Lower leg skin (tissue), 4 donors: ENCODE results near the gene ST8SIA6. TPM values are rescaled to one million over a fixed set of nuclear protein-coding genes. Genes with fewer than 3 reads are reported as not detected.

Source experiments
- DNase-seq, 2 donors: peaks; one replicate each; pipeline ENCODE4 v3.0.0-alpha.2; 2019; ENCODE audit warnings: low spot score in 2 of 2
- H3K4me3 ChIP-seq: fragments of 200-600 bp; sonication (generic); 2 replicates; pipeline ENCODE4 v1.5.1; 2017; ENCODE audit warnings: mild to moderate bottlenecking, low read depth; ENCODE audit not compliant: poor library complexity, severe bottlenecking
- CTCF ChIP-seq, 3 donors: fragments of 450-650 bp; IDR thresholded peaks; one replicate each; pipeline ENCODE4 v1.5.1; 2016; ENCODE audit warnings: antibody characterized with exemption in 3 of 3, mild to moderate bottlenecking in 3 of 3, moderate library complexity in 2 of 3
- POLR2A ChIP-seq, 2 donors: fragments of 450-650 bp; IDR thresholded peaks; one replicate each; pipeline ENCODE4 v1.6.1; 2016 to 2017; ENCODE audit warnings: antibody characterized with exemption in 2 of 2, mild to moderate bottlenecking in 1 of 2, moderate library complexity in 1 of 2
- WGBS, 2 donors: methylation state at CpG; one replicate each; pipeline ENCODE4 v1.1.5; 2018; 5-methylcytosine and 5-hydroxymethylcytosine counted together
- intact Hi-C: fragments of 100-400 bp; cut with DNase I; formaldehyde crosslinking; loops from one replicate; pipeline ENCODE4 v1.15.0; 2023; ENCODE audit warnings: low total_unique reads
- total RNA-seq, 4 donors: library from RNA; depleted of rRNA; stranded (reverse); fragments of >200 nt; gene quantifications; one replicate each; pipeline ENCODE4 v1.1.0, GENCODE V29; 2016

ST8SIA6 gene
- total RNA-seq, 4 donors from 2014 or later: 0.34 to 2.8 (median 1.5) TPM

GRCh38 chr10:17435953-17436352 is 18.4 kb downstream of the ST8SIA6 start:
- TF ChIP-seq POLR2A (IDR thresholded peaks at IDR 0.05) (no peak), CTCF (IDR thresholded peaks at IDR 0.05) (no peak)
- no peak overlapping the region for H3K4me3 ChIP-seq
- intact Hi-C loops: no loop called here
- WGBS, 2 donors: 84 to 85% methylated on average over 4 of the region's 4 CpGs
- DNase-seq: no peak

GRCh38 chr10:17435187-17435586 is 19.2 kb downstream of the ST8SIA6 start:
- intact Hi-C loops: no loop called here

GRCh38 chr10:17432723-17433122 is 21.7 kb downstream of the ST8SIA6 start:
- TF ChIP-seq POLR2A (IDR thresholded peaks at IDR 0.05): no peak
- no peak for TF ChIP-seq CTCF (IDR thresholded peaks at IDR 0.05)
- 45 to 46% methylated on average over 6 of the region's 6 CpGs for WGBS, 2 donors
- H3K4me3 ChIP-seq: no peak overlapping the region
- DNase-seq: no peak
- intact Hi-C loops: loop anchor here (5.0 kb wide), 1 partner anchor 600 kb away; no protein-coding TSS in a partner anchor

More at GRCh38 chr10:17435187-17435586, 19.2 kb downstream of the ST8SIA6 start:
- no peak for DNase-seq
- H3K4me3 ChIP-seq: no peak overlapping the region
- TF ChIP-seq POLR2A (IDR thresholded peaks at IDR 0.05): no peak
- no peak for TF ChIP-seq CTCF (IDR thresholded peaks at IDR 0.05)

GRCh38 chr10:17431871-17432311 is 22.5 kb downstream of the ST8SIA6 start:
- DNase-seq: no peak
- no peak for TF ChIP-seq CTCF (IDR thresholded peaks at IDR 0.05)
- no peak for TF ChIP-seq POLR2A (IDR thresholded peaks at IDR 0.05)
- WGBS, 2 donors: 66 to 69% methylated on average over 7 of the region's 7 CpGs
- intact Hi-C loops: loop anchor here (5.0 kb wide), 1 partner anchor 600 kb away; no protein-coding TSS in a partner anchor
- no peak overlapping the region for H3K4me3 ChIP-seq

- TF ChIP-seq POLR2A (IDR thresholded peaks at IDR 0.05) (no peak), CTCF (IDR thresholded peaks at IDR 0.05) (peak in 1 of 3 donors; percentile 36)
- 13 to 18% methylated on average over 7 of the region's 7 CpGs for WGBS, 2 donors
- DNase-seq: peak; percentile 60 to 90
- H3K4me3 ChIP-seq: no peak overlapping the region
- intact Hi-C loops: loop anchor here (5.0 kb wide), 1 partner anchor 598 kb away; no protein-coding TSS in a partner anchor
Measured at GRCh38 chr10:17430647-17431355, 23.6 kb downstream of the ST8SIA6 start.
